Measurements from ENCODE around the gene PLBD1. TPM values are rescaled to one million over a fixed set of nuclear protein-coding genes. Genes with fewer than 3 reads are reported as not detected.
A peak's percentile ranks its signal among the peaks of the same experiment; 100 is the strongest.

The PLBD1 gene, protein sequence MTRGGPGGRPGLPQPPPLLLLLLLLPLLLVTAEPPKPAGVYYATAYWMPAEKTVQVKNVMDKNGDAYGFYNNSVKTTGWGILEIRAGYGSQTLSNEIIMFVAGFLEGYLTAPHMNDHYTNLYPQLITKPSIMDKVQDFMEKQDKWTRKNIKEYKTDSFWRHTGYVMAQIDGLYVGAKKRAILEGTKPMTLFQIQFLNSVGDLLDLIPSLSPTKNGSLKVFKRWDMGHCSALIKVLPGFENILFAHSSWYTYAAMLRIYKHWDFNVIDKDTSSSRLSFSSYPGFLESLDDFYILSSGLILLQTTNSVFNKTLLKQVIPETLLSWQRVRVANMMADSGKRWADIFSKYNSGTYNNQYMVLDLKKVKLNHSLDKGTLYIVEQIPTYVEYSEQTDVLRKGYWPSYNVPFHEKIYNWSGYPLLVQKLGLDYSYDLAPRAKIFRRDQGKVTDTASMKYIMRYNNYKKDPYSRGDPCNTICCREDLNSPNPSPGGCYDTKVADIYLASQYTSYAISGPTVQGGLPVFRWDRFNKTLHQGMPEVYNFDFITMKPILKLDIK
- total RNA-seq (10 to 100 TPM in 1 of 4 donors, 1 to 10 TPM in 3; 6.5 to 10.6 (median 8.9) TPM), polyA plus RNA-seq (1 to 10 TPM; 3.7 to 5.6 (median 4.4) TPM)
- long read RNA-seq, donor 1, transcript PLBD1-201 (11 exons, 2,426 nt) = major isoform, 11 of 12 reads
- long read RNA-seq, donor 1, partial matches to known transcripts = 0 of 12 reads
- long read RNA-seq, donor 1, other reads (novel, unspliced or antisense) = 1 of 12 reads
- long read RNA-seq, donor 2, transcript PLBD1-201 (11 exons, 2,426 nt) = major isoform, 14 of 14 reads
- long read RNA-seq, donor 2, partial matches to known transcripts = 0 of 14 reads
- long read RNA-seq, donor 2, other reads (novel, unspliced or antisense) = 0 of 14 reads

DNA sequence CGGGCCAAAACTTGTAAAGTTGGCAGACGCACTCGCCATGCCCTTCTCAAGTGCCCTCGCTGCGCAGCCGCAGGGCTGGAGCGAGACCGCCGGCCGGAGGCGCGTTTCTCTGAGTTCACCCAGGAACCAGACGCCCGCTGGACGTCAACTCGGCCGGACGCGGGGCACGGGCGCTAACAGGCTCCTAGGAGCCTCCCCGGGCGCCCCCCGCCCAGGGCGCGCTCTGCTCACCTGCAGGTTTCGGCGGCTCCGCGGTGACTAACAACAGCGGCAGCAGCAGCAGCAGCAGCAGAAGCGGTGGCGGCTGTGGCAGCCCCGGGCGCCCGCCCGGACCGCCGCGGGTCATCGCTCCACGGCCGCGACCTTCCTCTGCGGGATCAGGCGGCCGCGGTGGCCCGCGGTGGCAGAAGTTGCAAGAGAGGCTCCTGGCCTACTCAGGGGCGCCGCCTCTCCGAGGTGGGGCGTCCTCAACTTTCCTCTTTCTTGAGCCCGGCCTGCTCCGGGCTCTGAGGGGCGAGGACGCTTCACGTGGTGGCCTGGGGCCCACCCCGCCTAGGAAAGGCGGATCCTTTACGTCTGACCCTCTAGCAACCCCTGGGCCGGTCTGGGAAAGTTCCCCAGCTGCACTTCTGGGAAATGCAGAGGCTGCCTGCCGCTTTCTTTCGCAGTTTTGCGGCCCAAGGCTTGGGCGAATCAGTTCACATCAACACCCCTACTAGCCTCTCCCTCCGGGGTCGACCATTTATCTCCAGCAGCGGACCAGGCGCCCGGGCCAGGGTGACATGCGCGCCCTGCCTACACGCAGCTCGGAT, at the start of gene PLBD1:
Gene PLBD1, minus strand, starts transcription at position 533 of the 812 bp plus-strand sequence. Its CDS starts 187 bp downstream, at position 346.
- TF ChIP-seq, protein P1, sequence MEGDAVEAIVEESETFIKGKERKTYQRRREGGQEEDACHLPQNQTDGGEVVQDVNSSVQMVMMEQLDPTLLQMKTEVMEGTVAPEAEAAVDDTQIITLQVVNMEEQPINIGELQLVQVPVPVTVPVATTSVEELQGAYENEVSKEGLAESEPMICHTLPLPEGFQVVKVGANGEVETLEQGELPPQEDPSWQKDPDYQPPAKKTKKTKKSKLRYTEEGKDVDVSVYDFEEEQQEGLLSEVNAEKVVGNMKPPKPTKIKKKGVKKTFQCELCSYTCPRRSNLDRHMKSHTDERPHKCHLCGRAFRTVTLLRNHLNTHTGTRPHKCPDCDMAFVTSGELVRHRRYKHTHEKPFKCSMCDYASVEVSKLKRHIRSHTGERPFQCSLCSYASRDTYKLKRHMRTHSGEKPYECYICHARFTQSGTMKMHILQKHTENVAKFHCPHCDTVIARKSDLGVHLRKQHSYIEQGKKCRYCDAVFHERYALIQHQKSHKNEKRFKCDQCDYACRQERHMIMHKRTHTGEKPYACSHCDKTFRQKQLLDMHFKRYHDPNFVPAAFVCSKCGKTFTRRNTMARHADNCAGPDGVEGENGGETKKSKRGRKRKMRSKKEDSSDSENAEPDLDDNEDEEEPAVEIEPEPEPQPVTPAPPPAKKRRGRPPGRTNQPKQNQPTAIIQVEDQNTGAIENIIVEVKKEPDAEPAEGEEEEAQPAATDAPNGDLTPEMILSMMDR (IDR thresholded peaks at IDR 0.05) = no peak
- no peaks in the 10 kb centered on the region for H3K4me1 ChIP-seq
- ATAC-seq = peak; percentile 91 to 94 (median 92)
- WGBS, 3 donors = 2% methylated on average over 58 to 76 of the region's 76 CpGs
- DNase-seq = peak; percentile 77 to 89
- peak within 1 kb of the TSS; percentile 85 for H3K4me3 ChIP-seq
- peak within 1 kb of the TSS; percentile 93 for H3K27ac ChIP-seq
- H3K27me3 ChIP-seq (ENCODE audit: insufficient read depth in 3 of 3, low read length in 2 of 3) = no peaks in the 10 kb centered on the region
- intact Hi-C loops (cut with DNase I) = no loop called here
- H3K9me3 ChIP-seq = no peaks in the 10 kb centered on the region
- no peaks in the 10 kb centered on the region for H3K36me3 ChIP-seq (ENCODE audit: insufficient read depth in 1 of 2, low read depth in 1 of 2)

DNA sequence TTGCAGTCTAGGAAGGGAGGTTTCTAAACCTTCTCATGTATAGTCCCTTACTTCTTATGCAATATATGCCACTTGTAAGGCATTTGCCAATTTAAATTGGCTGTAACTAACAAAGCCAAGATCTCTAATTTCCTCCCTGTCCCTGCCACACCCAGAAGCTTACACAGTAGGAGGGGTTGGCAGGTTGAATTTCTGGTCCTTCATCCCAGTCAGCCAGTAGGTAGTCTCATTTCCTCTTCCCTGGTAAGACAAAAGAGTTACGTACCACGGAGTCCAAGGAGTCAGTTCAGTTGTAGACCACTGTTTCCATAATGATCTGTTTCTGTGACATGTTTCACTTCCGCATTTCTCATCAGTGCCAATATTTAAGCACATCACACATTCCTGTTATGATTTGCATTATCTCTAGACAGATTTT, 47.0 kb upstream of the PLBD1 start:
- intact Hi-C loops (cut with DNase I) = loop anchor here in 1 of 2 donors (5.0 kb wide), 1 partner anchor 377 kb away; no protein-coding TSS in a partner anchor
- DNase-seq = no peak
- no peak for ATAC-seq
- no peaks in the 10 kb centered on the region for H3K36me3 ChIP-seq (ENCODE audit: insufficient read depth in 1 of 2, low read depth in 1 of 2)
- H3K27me3 ChIP-seq (ENCODE audit: insufficient read depth in 3 of 3, low read length in 2 of 3) = no peaks in the 10 kb centered on the region
- TF ChIP-seq, protein P1 (IDR thresholded peaks at IDR 0.05) = no peak
- H3K4me3 ChIP-seq = no peak overlapping the region
- H3K27ac ChIP-seq = no peak overlapping the region
- WGBS, 3 donors = 71 to 84% (median 75%) methylated on average over 3 of the region's 3 CpGs
- peaks cover 19% of the 10 kb centered on the region for H3K4me1 ChIP-seq
- no peaks in the 10 kb centered on the region for H3K9me3 ChIP-seq

DNA sequence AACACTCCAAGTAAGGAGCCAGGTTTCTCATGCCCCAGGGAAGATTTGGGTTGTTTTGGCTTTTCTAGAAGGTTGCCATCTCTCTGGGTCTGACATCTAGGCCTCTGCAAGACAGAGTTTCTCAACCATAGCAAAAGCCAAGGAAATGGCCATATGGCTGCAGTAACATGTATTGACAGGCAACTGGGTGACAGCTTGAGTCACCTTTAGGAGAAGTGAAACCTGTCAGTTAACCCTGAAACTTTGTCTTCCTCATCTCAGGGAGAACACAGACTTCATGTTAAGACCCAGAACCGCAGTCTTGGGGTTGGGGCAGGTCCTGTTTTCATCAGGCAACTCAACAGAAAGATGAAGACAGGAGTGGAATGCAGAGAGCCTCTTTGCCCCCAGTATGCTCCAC, 46.0 kb upstream of the PLBD1 start:
- 80 to 84% (median 83%) methylated on average over 1 of the region's 1 CpG for WGBS, 3 donors
- Histone ChIP-seq H3K27ac (no peak overlapping the region), H3K4me1 (peaks cover 19% of the 10 kb centered on the region), H3K9me3 (peaks cover 3% of the 10 kb centered on the region), H3K4me3 (no peak overlapping the region), H3K27me3 (ENCODE audit: insufficient read depth in 3 of 3, low read length in 2 of 3) (no peaks in the 10 kb centered on the region), H3K36me3 (ENCODE audit: insufficient read depth in 1 of 2, low read depth in 1 of 2) (no peaks in the 10 kb centered on the region)
- DNase-seq = no peak
- TF ChIP-seq, protein P1 (IDR thresholded peaks at IDR 0.05) = no peak
- intact Hi-C loops (cut with DNase I) = no loop called here
- no peak for ATAC-seq

DNA sequence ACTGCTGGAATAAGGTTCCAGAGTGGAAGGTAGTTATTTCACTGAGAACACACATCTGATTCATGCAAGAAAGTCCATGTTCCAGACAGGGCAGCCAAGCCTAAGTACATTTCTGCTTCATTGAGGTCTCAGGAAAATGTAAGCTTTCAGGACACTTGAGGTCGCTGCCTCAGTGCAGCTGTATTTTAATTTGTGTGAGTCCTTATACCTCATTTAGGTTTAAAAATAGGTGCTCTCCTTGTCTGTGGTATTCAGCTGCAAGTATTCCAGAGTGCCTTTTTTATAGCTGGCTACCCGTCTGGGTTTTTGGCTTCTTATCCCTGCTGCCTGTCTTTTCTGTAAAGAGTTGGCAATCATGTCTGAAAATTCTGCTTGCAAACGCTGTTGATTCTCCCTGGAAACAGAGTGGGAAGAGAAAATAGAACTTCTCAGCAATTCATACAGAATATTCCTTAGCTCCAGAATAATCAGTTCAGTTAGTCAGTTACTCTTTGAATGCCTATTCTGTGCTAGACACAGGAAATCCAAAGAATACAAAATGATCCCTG, 45.3 kb upstream of the PLBD1 start:
- Histone ChIP-seq H3K4me3 (no peak overlapping the region), H3K27ac (no peak overlapping the region), H3K4me1 (peaks cover 19% of the 10 kb centered on the region), H3K36me3 (ENCODE audit: insufficient read depth in 1 of 2, low read depth in 1 of 2) (no peaks in the 10 kb centered on the region), H3K9me3 (peaks cover 10% of the 10 kb centered on the region), H3K27me3 (ENCODE audit: insufficient read depth in 3 of 3, low read length in 2 of 3) (no peaks in the 10 kb centered on the region)
- WGBS, 3 donors = 15 to 21% (median 20%) methylated on average over 3 of the region's 3 CpGs
- DNase-seq (no peak), ATAC-seq (peak in 1 of 4 donors; percentile 32)
- TF ChIP-seq, protein P1 (IDR thresholded peaks at IDR 0.05) = no peak
- intact Hi-C loops (cut with DNase I) = no loop called here
